Measurements from ENCODE around the gene APOBEC4.
"Not testable (repeated sequence)": the region's sequence is repeated elsewhere in the genome, so short reads cannot be mapped to it uniquely, and the experiment has no call there.

Gene APOBEC4

GRCh38 chr1:183622013-183622412, 31.1 kb downstream of the APOBEC4 start:
- ATAC-seq (replicated peaks; ENCODE audit: extremely low read depth, poor library complexity, severe bottlenecking) (no peak), DNase-seq (ENCODE audit: low spot score in 2 of 2) (no peak)
- no peaks in the 10 kb centered on the region for H3K27me3 Mint-ChIP-seq
- no peak overlapping the region for H3K27ac Mint-ChIP-seq (ENCODE audit: low read depth)
- H3K4me1 Mint-ChIP-seq: peaks cover 22% of the 10 kb centered on the region
- no peaks in the 10 kb centered on the region for H3K9me3 Mint-ChIP-seq
- no peak overlapping the region for H3K4me3 Mint-ChIP-seq
- peaks cover 28% of the 10 kb centered on the region for H3K36me3 Mint-ChIP-seq (ENCODE audit: insufficient read depth)

- ATAC-seq (replicated peaks; ENCODE audit: extremely low read depth, poor library complexity, severe bottlenecking) (no peak), DNase-seq (ENCODE audit: low spot score in 2 of 2) (no peak)
- Mint-ChIP-seq H3K4me3 (no peak overlapping the region), H3K27ac (ENCODE audit: low read depth) (peak overlapping the region; percentile 7), H3K27me3 (no peaks in the 10 kb centered on the region), H3K4me1 (peaks cover 16% of the 10 kb centered on the region), H3K9me3 (no peaks in the 10 kb centered on the region), H3K36me3 (ENCODE audit: insufficient read depth) (peaks cover 21% of the 10 kb centered on the region)
Measured at GRCh38 chr1:183620311-183620710, 32.8 kb downstream of the APOBEC4 start.

DNA sequence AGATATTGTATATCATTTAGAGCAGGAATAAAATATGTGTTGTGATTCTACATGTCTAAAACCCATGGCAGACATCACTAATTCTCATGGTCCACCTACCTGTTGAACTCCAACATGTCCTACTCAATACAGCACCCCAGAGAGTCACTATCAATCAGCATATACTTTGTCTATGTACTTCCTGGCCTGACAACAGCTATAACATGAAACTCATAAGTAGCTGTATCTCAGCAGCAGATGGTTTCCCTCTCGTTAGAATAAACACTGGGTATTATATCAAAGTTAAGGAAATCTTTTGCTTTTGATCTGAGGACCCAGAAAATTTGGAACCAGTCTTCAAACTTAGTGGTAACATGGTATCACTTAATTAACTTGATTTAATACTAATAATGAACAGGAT, 33.3 kb downstream of the APOBEC4 start:
- ATAC-seq (replicated peaks; ENCODE audit: extremely low read depth, poor library complexity, severe bottlenecking) (no peak), DNase-seq (ENCODE audit: low spot score in 2 of 2) (no peak)
- peaks cover 11% of the 10 kb centered on the region for H3K4me1 Mint-ChIP-seq
- no peak overlapping the region for H3K4me3 Mint-ChIP-seq
- H3K36me3 Mint-ChIP-seq (ENCODE audit: insufficient read depth): peaks cover 15% of the 10 kb centered on the region
- H3K27me3 Mint-ChIP-seq: no peaks in the 10 kb centered on the region
- peak overlapping the region; percentile 7 for H3K27ac Mint-ChIP-seq (ENCODE audit: low read depth)
- H3K9me3 Mint-ChIP-seq: no peaks in the 10 kb centered on the region

GRCh38 chr1:183618202-183618601, 34.9 kb downstream of the APOBEC4 start:
- not testable (repeated sequence) for H3K9me3 Mint-ChIP-seq; DNase-seq (ENCODE audit: low spot score in 2 of 2); H3K27me3 Mint-ChIP-seq; H3K4me3 Mint-ChIP-seq; H3K4me1 Mint-ChIP-seq; ATAC-seq (replicated peaks; ENCODE audit: extremely low read depth, poor library complexity, severe bottlenecking); H3K27ac Mint-ChIP-seq (ENCODE audit: low read depth); H3K36me3 Mint-ChIP-seq (ENCODE audit: insufficient read depth)

DNA sequence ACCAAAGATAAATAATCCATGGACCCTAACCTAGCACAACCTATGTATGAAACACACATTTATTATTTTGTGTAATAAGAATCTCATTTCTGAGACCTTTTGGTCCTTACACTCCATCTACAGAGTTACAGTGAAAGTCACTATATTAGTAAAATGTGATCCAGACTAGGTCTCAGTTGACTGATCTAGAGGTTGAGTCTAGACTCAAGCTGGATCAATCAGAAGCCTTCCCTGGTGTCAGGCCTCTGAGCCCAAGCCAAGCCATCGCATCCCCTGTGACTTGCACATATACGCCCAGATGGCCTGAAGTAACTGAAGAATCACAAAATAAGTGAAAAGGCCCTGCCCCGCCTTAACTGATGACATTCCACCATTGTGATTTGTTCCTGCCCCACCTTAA, 40.1 kb downstream of the APOBEC4 start:
- H3K4me1 Mint-ChIP-seq; H3K27ac Mint-ChIP-seq (ENCODE audit: low read depth); ATAC-seq (replicated peaks; ENCODE audit: extremely low read depth, poor library complexity, severe bottlenecking); H3K9me3 Mint-ChIP-seq; H3K36me3 Mint-ChIP-seq (ENCODE audit: insufficient read depth); H3K4me3 Mint-ChIP-seq; DNase-seq (ENCODE audit: low spot score in 2 of 2): not testable (repeated sequence)
- peaks cover 11% of the 10 kb centered on the region for H3K27me3 Mint-ChIP-seq

DNA sequence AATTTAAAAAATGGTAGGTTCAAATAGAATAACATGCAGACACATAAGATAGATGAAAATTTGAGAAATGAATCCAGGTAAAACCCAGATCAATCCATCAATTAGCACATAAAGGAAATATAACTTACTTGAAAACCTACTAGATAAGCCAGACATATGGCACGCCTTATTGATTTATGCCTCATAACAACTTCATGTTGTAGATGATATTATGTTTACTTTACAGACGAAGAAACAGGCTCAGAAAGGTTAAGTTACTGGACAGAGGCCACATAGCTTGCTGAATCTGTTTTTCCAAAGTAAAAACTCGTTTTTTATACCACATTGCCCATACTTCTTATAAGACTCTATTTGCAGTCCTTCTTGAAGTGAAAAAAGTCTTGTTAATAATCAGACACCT, 40.7 kb downstream of the APOBEC4 start:
- DNase-seq (ENCODE audit: low spot score in 2 of 2) (no peak), ATAC-seq (replicated peaks; ENCODE audit: extremely low read depth, poor library complexity, severe bottlenecking) (no peak)
- no peaks in the 10 kb centered on the region for H3K9me3 Mint-ChIP-seq
- no peak overlapping the region for H3K27ac Mint-ChIP-seq (ENCODE audit: low read depth)
- no peak overlapping the region for H3K4me3 Mint-ChIP-seq
- no peaks in the 10 kb centered on the region for H3K4me1 Mint-ChIP-seq
- peaks cover 11% of the 10 kb centered on the region for H3K27me3 Mint-ChIP-seq
- H3K36me3 Mint-ChIP-seq (ENCODE audit: insufficient read depth): no peaks in the 10 kb centered on the region

GRCh38 chr1:183611021-183611420, 42.1 kb downstream of the APOBEC4 start:
- Mint-ChIP-seq H3K4me1 (no peaks in the 10 kb centered on the region), H3K27ac (ENCODE audit: low read depth) (no peak overlapping the region), H3K9me3 (no peaks in the 10 kb centered on the region), H3K27me3 (peaks cover 11% of the 10 kb centered on the region), H3K36me3 (ENCODE audit: insufficient read depth) (no peaks in the 10 kb centered on the region), H3K4me3 (no peak overlapping the region)
- DNase-seq (ENCODE audit: low spot score in 2 of 2) (no peak), ATAC-seq (replicated peaks; ENCODE audit: extremely low read depth, poor library complexity, severe bottlenecking) (no peak)

- H3K4me1 Mint-ChIP-seq: no peaks in the 10 kb centered on the region
Measured at GRCh38 chr1:183609759-183610452, 43.2 kb downstream of the APOBEC4 start.

GRCh38 chr1:183609313-183609712, 43.8 kb downstream of the APOBEC4 start:
- Mint-ChIP-seq H3K36me3 (ENCODE audit: insufficient read depth) (no peaks in the 10 kb centered on the region), H3K27ac (ENCODE audit: low read depth) (no peak overlapping the region), H3K4me1 (no peaks in the 10 kb centered on the region), H3K9me3 (no peaks in the 10 kb centered on the region), H3K27me3 (peaks cover 11% of the 10 kb centered on the region), H3K4me3 (no peak overlapping the region)
- ATAC-seq (replicated peaks; ENCODE audit: extremely low read depth, poor library complexity, severe bottlenecking) (no peak), DNase-seq (ENCODE audit: low spot score in 2 of 2) (no peak)

More at GRCh38 chr1:183609759-183610452, 43.2 kb downstream of the APOBEC4 start:
- Mint-ChIP-seq H3K27me3 (peaks cover 11% of the 10 kb centered on the region), H3K9me3 (no peaks in the 10 kb centered on the region), H3K36me3 (ENCODE audit: insufficient read depth) (no peaks in the 10 kb centered on the region), H3K27ac (ENCODE audit: low read depth) (no peak overlapping the region), H3K4me3 (no peak overlapping the region)
- ATAC-seq (replicated peaks; ENCODE audit: extremely low read depth, poor library complexity, severe bottlenecking) (no peak), DNase-seq (ENCODE audit: low spot score in 2 of 2) (no peak)

DNA sequence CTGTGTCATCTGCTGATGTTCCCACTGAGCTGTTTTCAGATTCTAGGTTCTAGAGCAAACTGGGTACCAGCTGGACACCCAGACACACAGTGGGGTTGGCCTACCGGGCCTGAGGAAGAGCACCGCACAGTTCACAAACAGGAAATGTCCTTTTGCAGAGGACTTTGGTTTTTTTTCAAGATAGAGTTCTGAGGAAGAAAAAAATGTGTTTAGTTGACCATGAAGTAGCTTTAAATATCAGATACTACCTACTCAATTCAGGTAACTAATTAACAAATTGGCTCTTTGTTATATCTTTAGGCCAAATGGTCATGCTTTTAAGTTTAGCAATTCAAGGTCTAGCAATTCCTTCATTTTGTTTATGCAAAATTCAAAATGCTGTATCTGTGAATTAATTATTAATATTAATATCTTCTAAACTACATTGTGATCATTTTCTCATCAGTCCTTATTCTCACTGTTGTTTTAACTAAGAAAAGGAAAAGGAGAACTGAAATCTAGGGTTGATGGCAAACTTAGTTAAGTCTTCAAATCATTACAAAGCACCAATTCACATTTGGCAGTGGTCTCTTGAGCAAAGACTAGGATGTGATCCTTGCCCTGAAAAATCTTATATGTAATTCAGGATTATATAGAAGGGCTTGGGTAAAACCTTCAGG, 45.7 kb downstream of the APOBEC4 start:
- H3K4me1 Mint-ChIP-seq: no peaks in the 10 kb centered on the region
- peaks cover 17% of the 10 kb centered on the region for H3K27me3 Mint-ChIP-seq
- H3K36me3 Mint-ChIP-seq (ENCODE audit: insufficient read depth): no peaks in the 10 kb centered on the region
- H3K9me3 Mint-ChIP-seq: no peaks in the 10 kb centered on the region
- no peak for ATAC-seq (replicated peaks; ENCODE audit: extremely low read depth, poor library complexity, severe bottlenecking)
- no peak for DNase-seq (ENCODE audit: low spot score in 2 of 2)
- H3K4me3 Mint-ChIP-seq: no peak overlapping the region
- no peak overlapping the region for H3K27ac Mint-ChIP-seq (ENCODE audit: low read depth)

- ATAC-seq (replicated peaks; ENCODE audit: extremely low read depth, poor library complexity, severe bottlenecking): no peak
- Mint-ChIP-seq H3K27ac (ENCODE audit: low read depth) (no peak overlapping the region), H3K4me1 (no peaks in the 10 kb centered on the region), H3K36me3 (ENCODE audit: insufficient read depth) (no peaks in the 10 kb centered on the region), H3K4me3 (no peak overlapping the region), H3K27me3 (peaks cover 7% of the 10 kb centered on the region), H3K9me3 (no peaks in the 10 kb centered on the region)
- no peak for DNase-seq (ENCODE audit: low spot score in 2 of 2)
Measured at GRCh38 chr1:183605904-183606303, 47.2 kb downstream of the APOBEC4 start.

GRCh38 chr1:183604815-183605214, 48.3 kb downstream of the APOBEC4 start:
- ATAC-seq (replicated peaks; ENCODE audit: extremely low read depth, poor library complexity, severe bottlenecking) (no peak), DNase-seq (ENCODE audit: low spot score in 2 of 2) (no peak)
- H3K27ac Mint-ChIP-seq (ENCODE audit: low read depth): no peak overlapping the region

DNA sequence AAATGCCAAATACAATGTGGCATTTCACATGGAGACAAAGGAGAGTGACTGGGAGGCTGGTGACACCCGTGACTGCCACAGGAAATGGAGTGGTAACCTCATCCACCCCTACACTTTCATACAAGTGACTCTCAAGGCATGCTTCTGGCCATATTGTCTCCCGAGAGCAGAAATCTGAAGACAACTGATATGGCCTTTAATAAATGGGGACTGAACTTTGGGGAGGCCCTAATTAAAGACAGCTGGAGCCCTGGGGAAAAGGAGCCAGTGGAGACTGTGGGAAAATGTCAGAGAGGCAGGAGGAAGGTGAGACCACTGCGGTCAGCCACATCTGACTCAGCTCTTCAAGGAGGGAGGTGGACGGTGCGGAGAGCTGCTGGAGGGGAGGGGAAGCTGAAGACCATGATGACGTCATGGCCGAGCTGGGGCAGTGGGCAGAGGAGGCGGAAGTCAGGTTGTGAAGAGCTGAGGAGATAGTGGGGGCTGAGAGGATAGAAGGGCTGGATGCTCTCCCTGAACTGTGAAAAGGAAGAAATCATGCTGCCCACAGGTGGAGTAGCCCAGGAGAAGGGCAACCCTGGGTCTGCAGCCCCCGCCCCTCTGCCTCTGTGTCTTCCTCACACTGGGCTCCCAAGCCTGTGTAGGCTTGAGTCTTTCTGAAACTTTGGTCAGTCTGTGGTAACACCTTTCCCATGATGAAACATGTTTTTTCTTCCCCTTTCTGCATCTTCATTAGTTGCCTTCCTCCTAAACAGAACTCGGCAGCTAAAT, 48.9 kb downstream of the APOBEC4 start:
- Mint-ChIP-seq H3K27ac (ENCODE audit: low read depth) (no peak overlapping the region), H3K36me3 (ENCODE audit: insufficient read depth) (no peaks in the 10 kb centered on the region), H3K4me1 (no peaks in the 10 kb centered on the region), H3K9me3 (no peaks in the 10 kb centered on the region), H3K27me3 (peaks cover 7% of the 10 kb centered on the region), H3K4me3 (no peak overlapping the region)
- DNase-seq (ENCODE audit: low spot score in 2 of 2): no peak
- ATAC-seq (replicated peaks; ENCODE audit: extremely low read depth, poor library complexity, severe bottlenecking): no peak

More at GRCh38 chr1:183604815-183605214, 48.3 kb downstream of the APOBEC4 start:
- Mint-ChIP-seq H3K9me3 (no peaks in the 10 kb centered on the region), H3K27me3 (peaks cover 7% of the 10 kb centered on the region), H3K4me1 (no peaks in the 10 kb centered on the region), H3K36me3 (ENCODE audit: insufficient read depth) (no peaks in the 10 kb centered on the region), H3K4me3 (no peak overlapping the region)

Measured in central memory CD8-positive, alpha-beta T cell (primary cell).